Heart left ventricle (tissue), 13 donors: ENCODE measurements around the gene CKAP4.

Experiments
- CTCF ChIP-seq, 12 donors: fragments of 200-600 bp; sonication (generic) in 4 of 12; IDR thresholded peaks; one replicate each; pipeline versions ENCODE4 v1.5.0 to v1.8.0; 2018 to 2022; ENCODE audit warnings: antibody characterized with exemption in 12 of 12, mild to moderate bottlenecking in 5 of 12
- POLR2A ChIP-seq, 2 donors: fragments of 450-650 bp; IDR thresholded peaks; one replicate each; pipeline ENCODE4 v1.6.1; 2017; ENCODE audit warnings: antibody characterized with exemption in 2 of 2, mild to moderate bottlenecking in 2 of 2, moderate library complexity in 2 of 2
- donor health status: ischemic (EF 13 %, LVEDD 7.1; RV severe dilation, severe dysfunction).
- donor health status: DM: no; HTN: yes; CAD: no.
- donor health status: DM: no; HTN: no; CAD: no.
- donor health status: ischemic (EF 25% LVEDD 6.9; RV normal size, moderate dysfunction).
- donor health status: ischemic (EF 25% LVEDD 5.7; RV mildly dilated, moderate dysfunction).
- donor health status: ischemic (EF 35%, LVEDD 5.7; RV mildly dilated, moderate dysfunction).
- donor health status: nonischemic (EF 11% LVEDD 7.7; RV severe dilation, severe dysfunction).
- donor health status: DM: yes; HTN: yes; CAD: no.
- donor health status: PGD.
- donor health status: ischemic (EF 29% LVEDD 5.4; RV normal size, mild dysfunction).
- donor health status: nonischemic (EF 23%, LVEDD 6.1; RV moderate dilation, normal function).

DNA sequence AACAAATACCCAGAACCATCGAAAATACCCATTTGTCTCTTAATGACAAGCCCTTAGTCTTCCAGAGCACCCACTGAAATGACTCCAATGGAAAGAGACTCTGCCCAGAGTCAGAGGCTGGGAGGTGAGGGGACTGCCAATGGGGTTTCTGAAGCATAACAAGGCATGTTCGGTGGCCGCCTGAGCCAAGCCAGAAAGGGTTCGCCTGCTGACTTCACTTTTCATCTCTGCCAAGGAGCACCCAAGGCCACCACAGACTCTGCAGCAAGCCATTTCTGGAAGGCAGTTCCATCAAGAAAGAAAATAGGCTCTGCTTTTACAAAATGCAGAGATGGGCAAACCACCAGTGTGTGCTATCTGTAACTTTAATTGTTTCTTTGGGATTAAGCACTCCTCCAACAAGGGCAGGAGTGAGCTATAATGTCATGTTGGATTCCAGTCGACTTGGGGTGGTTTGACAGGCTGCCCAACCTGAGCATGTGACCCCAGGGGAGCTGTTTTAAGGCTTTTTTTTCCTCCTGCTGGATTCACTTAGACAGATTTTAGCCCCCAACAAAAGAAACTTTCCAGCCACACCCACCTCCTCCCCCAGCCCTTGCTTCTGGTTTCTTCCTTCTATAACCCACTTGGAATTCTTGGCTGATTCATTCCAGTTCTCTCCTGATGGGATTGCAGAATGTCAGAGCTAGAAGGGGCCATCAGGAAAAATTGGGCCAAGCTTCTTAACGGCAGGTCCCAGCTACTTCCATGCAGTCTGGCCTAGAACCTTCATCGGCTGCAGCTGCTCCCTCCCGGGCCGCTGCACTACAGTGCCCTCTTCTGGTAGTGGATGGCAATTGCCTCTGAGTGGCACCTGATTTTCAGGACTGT, 24.1 kb downstream of the CKAP4 start:
- TF ChIP-seq CTCF (IDR thresholded peaks at IDR 0.05) (peak; percentile 92 to 98 (median 94)), POLR2A (IDR thresholded peaks at IDR 0.05) (no peak)
